ENCODE measurements around the gene TSEN2.
A peak's percentile ranks its signal among the peaks of the same experiment; 100 is the strongest.
"Not testable (repeated sequence)": the region's sequence is repeated elsewhere in the genome, so short reads cannot be mapped to it uniquely, and the experiment has no call there.

TSEN2 gene

GRCh38 chr3:12454076-12454815, 30.0 kb upstream of the TSEN2 start:
- Histone ChIP-seq H3K36me3 (ENCODE audit: control insufficient read depth, insufficient read depth, low read length) (no peaks in the 10 kb centered on the region), H3K9me3 (ENCODE audit: control insufficient read depth, low read length) (no peaks in the 10 kb centered on the region), H3K27ac (ENCODE audit: low read depth, low read length, severe bottlenecking) (no peak overlapping the region), H3K4me1 (ENCODE audit: control insufficient read depth, insufficient read depth, low read length, poor library complexity, severe bottlenecking) (no peaks in the 10 kb centered on the region), H3K4me3 (ENCODE audit: extremely low read depth, insufficient read depth, low read length, poor library complexity, severe bottlenecking) (no peak overlapping the region)
- 67 to 68% methylated on average over 3 to 6 of the region's 6 CpGs for WGBS, 2 experiments (ENCODE audit: insufficient coverage in 2 of 2)

- Histone ChIP-seq H3K4me3 (ENCODE audit: extremely low read depth, insufficient read depth, low read length, poor library complexity, severe bottlenecking) (no peak overlapping the region), H3K4me1 (ENCODE audit: control insufficient read depth, insufficient read depth, low read length, poor library complexity, severe bottlenecking) (no peaks in the 10 kb centered on the region), H3K27ac (ENCODE audit: low read depth, low read length, severe bottlenecking) (no peak overlapping the region), H3K9me3 (ENCODE audit: control insufficient read depth, low read length) (no peaks in the 10 kb centered on the region), H3K36me3 (ENCODE audit: control insufficient read depth, insufficient read depth, low read length) (no peaks in the 10 kb centered on the region)
- WGBS, 2 experiments (ENCODE audit: insufficient coverage in 2 of 2), result 76% methylated on average over 2 of the region's 2 CpGs; no CpG with 5 or more reads in 1 of the 2 experiments
Observed at GRCh38 chr3:12454816-12455121, 29.5 kb upstream of the TSEN2 start.

GRCh38 chr3:12455740-12456139, 28.5 kb upstream of the TSEN2 start:
- Histone ChIP-seq H3K27ac (ENCODE audit: low read depth, low read length, severe bottlenecking) (no peak overlapping the region), H3K4me3 (ENCODE audit: extremely low read depth, insufficient read depth, low read length, poor library complexity, severe bottlenecking) (no peak overlapping the region), H3K36me3 (ENCODE audit: control insufficient read depth, insufficient read depth, low read length) (no peaks in the 10 kb centered on the region), H3K9me3 (ENCODE audit: control insufficient read depth, low read length) (no peaks in the 10 kb centered on the region), H3K4me1 (ENCODE audit: control insufficient read depth, insufficient read depth, low read length, poor library complexity, severe bottlenecking) (peaks cover under 1% of the 10 kb centered on the region)
- 94 to 95% methylated on average over 6 of the region's 7 CpGs for WGBS, 2 experiments (ENCODE audit: insufficient coverage in 2 of 2)

GRCh38 chr3:12456441-12456840, 27.8 kb upstream of the TSEN2 start:
- Histone ChIP-seq H3K4me1 (ENCODE audit: control insufficient read depth, insufficient read depth, low read length, poor library complexity, severe bottlenecking) (peaks cover 5% of the 10 kb centered on the region), H3K9me3 (ENCODE audit: control insufficient read depth, low read length) (no peaks in the 10 kb centered on the region), H3K36me3 (ENCODE audit: control insufficient read depth, insufficient read depth, low read length) (no peaks in the 10 kb centered on the region), H3K4me3 (ENCODE audit: extremely low read depth, insufficient read depth, low read length, poor library complexity, severe bottlenecking) (no peak overlapping the region), H3K27ac (ENCODE audit: low read depth, low read length, severe bottlenecking) (no peak overlapping the region)
- WGBS, 2 experiments (ENCODE audit: insufficient coverage in 2 of 2), result 89 to 100% methylated on average over 1 to 3 of the region's 3 CpGs

- not testable (repeated sequence) for H3K9me3 ChIP-seq (ENCODE audit: control insufficient read depth, low read length); H3K27ac ChIP-seq (ENCODE audit: low read depth, low read length, severe bottlenecking); H3K4me3 ChIP-seq (ENCODE audit: extremely low read depth, insufficient read depth, low read length, poor library complexity, severe bottlenecking); H3K36me3 ChIP-seq (ENCODE audit: control insufficient read depth, insufficient read depth, low read length); H3K4me1 ChIP-seq (ENCODE audit: control insufficient read depth, insufficient read depth, low read length, poor library complexity, severe bottlenecking)
- 88 to 90% methylated on average over 2 of the region's 4 CpGs for WGBS, 2 experiments (ENCODE audit: insufficient coverage in 2 of 2)
Observed at GRCh38 chr3:12457380-12457779, 26.9 kb upstream of the TSEN2 start.

- Histone ChIP-seq H3K27ac (ENCODE audit: low read depth, low read length, severe bottlenecking) (no peak overlapping the region), H3K9me3 (ENCODE audit: control insufficient read depth, low read length) (no peaks in the 10 kb centered on the region), H3K4me3 (ENCODE audit: extremely low read depth, insufficient read depth, low read length, poor library complexity, severe bottlenecking) (no peak overlapping the region), H3K36me3 (ENCODE audit: control insufficient read depth, insufficient read depth, low read length) (no peaks in the 10 kb centered on the region), H3K4me1 (ENCODE audit: control insufficient read depth, insufficient read depth, low read length, poor library complexity, severe bottlenecking) (peaks cover 9% of the 10 kb centered on the region)
- WGBS, 2 experiments (ENCODE audit: insufficient coverage in 2 of 2), result 77 to 87% methylated on average over 6 to 7 of the region's 8 CpGs
Observed at GRCh38 chr3:12458901-12459300, 25.4 kb upstream of the TSEN2 start.

- Histone ChIP-seq H3K4me3 (ENCODE audit: extremely low read depth, insufficient read depth, low read length, poor library complexity, severe bottlenecking) (no peak overlapping the region), H3K4me1 (ENCODE audit: control insufficient read depth, insufficient read depth, low read length, poor library complexity, severe bottlenecking) (peaks cover 9% of the 10 kb centered on the region), H3K36me3 (ENCODE audit: control insufficient read depth, insufficient read depth, low read length) (no peaks in the 10 kb centered on the region), H3K9me3 (ENCODE audit: control insufficient read depth, low read length) (no peaks in the 10 kb centered on the region), H3K27ac (ENCODE audit: low read depth, low read length, severe bottlenecking) (no peak overlapping the region)
- WGBS, 2 experiments (ENCODE audit: insufficient coverage in 2 of 2), result 94 to 100% methylated on average over 1 to 3 of the region's 3 CpGs
Observed at GRCh38 chr3:12460127-12460526, 24.2 kb upstream of the TSEN2 start.

- peak overlapping the region; percentile 6 for H3K27ac ChIP-seq (ENCODE audit: low read depth, low read length, severe bottlenecking)
- peaks cover 9% of the 10 kb centered on the region for H3K4me1 ChIP-seq (ENCODE audit: control insufficient read depth, insufficient read depth, low read length, poor library complexity, severe bottlenecking)
- H3K36me3 ChIP-seq (ENCODE audit: control insufficient read depth, insufficient read depth, low read length), result no peaks in the 10 kb centered on the region
- H3K4me3 ChIP-seq (ENCODE audit: extremely low read depth, insufficient read depth, low read length, poor library complexity, severe bottlenecking), result no peak overlapping the region
- WGBS, 2 experiments (ENCODE audit: insufficient coverage in 2 of 2), result 90 to 94% methylated on average over 4 to 5 of the region's 7 CpGs
- H3K9me3 ChIP-seq (ENCODE audit: control insufficient read depth, low read length), result no peaks in the 10 kb centered on the region
Observed at GRCh38 chr3:12461097-12461649, 23.1 kb upstream of the TSEN2 start.

- Histone ChIP-seq H3K36me3 (ENCODE audit: control insufficient read depth, insufficient read depth, low read length) (no peaks in the 10 kb centered on the region), H3K4me1 (ENCODE audit: control insufficient read depth, insufficient read depth, low read length, poor library complexity, severe bottlenecking) (peaks cover 9% of the 10 kb centered on the region), H3K27ac (ENCODE audit: low read depth, low read length, severe bottlenecking) (no peak overlapping the region), H3K9me3 (ENCODE audit: control insufficient read depth, low read length) (no peaks in the 10 kb centered on the region), H3K4me3 (ENCODE audit: extremely low read depth, insufficient read depth, low read length, poor library complexity, severe bottlenecking) (no peak overlapping the region)
- WGBS, 2 experiments (ENCODE audit: insufficient coverage in 2 of 2), result 76 to 86% methylated on average over 5 to 6 of the region's 9 CpGs
Observed at GRCh38 chr3:12462159-12462947, 21.9 kb upstream of the TSEN2 start.

- WGBS, 2 experiments (ENCODE audit: insufficient coverage in 2 of 2), result 100% methylated on average over 1 of the region's 1 CpG
Observed at GRCh38 chr3:12463686-12464085, 20.6 kb upstream of the TSEN2 start.

GRCh38 chr3:12464181-12464580, 20.1 kb upstream of the TSEN2 start:
- no peaks in the 10 kb centered on the region for H3K9me3 ChIP-seq (ENCODE audit: control insufficient read depth, low read length)
- no peak overlapping the region for H3K4me3 ChIP-seq (ENCODE audit: extremely low read depth, insufficient read depth, low read length, poor library complexity, severe bottlenecking)
- peaks cover 9% of the 10 kb centered on the region for H3K4me1 ChIP-seq (ENCODE audit: control insufficient read depth, insufficient read depth, low read length, poor library complexity, severe bottlenecking)
- H3K27ac ChIP-seq (ENCODE audit: low read depth, low read length, severe bottlenecking), result no peak overlapping the region
- no peaks in the 10 kb centered on the region for H3K36me3 ChIP-seq (ENCODE audit: control insufficient read depth, insufficient read depth, low read length)

More at GRCh38 chr3:12463686-12464085, 20.6 kb upstream of the TSEN2 start:
- no peak overlapping the region for H3K27ac ChIP-seq (ENCODE audit: low read depth, low read length, severe bottlenecking)
- H3K36me3 ChIP-seq (ENCODE audit: control insufficient read depth, insufficient read depth, low read length), result no peaks in the 10 kb centered on the region
- no peak overlapping the region for H3K4me3 ChIP-seq (ENCODE audit: extremely low read depth, insufficient read depth, low read length, poor library complexity, severe bottlenecking)
- H3K9me3 ChIP-seq (ENCODE audit: control insufficient read depth, low read length), result no peaks in the 10 kb centered on the region
- peaks cover 9% of the 10 kb centered on the region for H3K4me1 ChIP-seq (ENCODE audit: control insufficient read depth, insufficient read depth, low read length, poor library complexity, severe bottlenecking)
